Neural cell (in vitro differentiated cells): ENCODE measurements around the gene LCP2. TPM values are rescaled to one million over a fixed set of nuclear protein-coding genes. Genes with fewer than 3 reads are reported as not detected.
A peak's percentile ranks its signal among the peaks of the same experiment; 100 is the strongest.

ENCODE experiments used
- H2AFZ ChIP-seq: fragments of 200-600, 300-800 bp; sonication (generic), shearing (Covaris generic); 2 replicates; pipeline ENCODE4 v1.6.0; 2014; ENCODE audit warnings: low read depth, mild to moderate bottlenecking, antibody characterized with exemption, low read length, moderate library complexity
- H3F3A ChIP-seq: fragments of 200-600 bp; shearing (Covaris generic); 2 replicates; pipeline ENCODE4 v1.6.1; 2016; ENCODE audit warnings: mild to moderate bottlenecking, moderate library complexity, mixed read lengths, antibody characterized with exemption, low read length; ENCODE audit not compliant: insufficient read depth, poor library complexity, severe bottlenecking
- H3K27ac ChIP-seq: fragments of 200-600, 300-800 bp; sonication (generic), shearing (Covaris generic); 2 replicates; pipeline ENCODE4 v1.5.1; 2014; ENCODE audit warnings: mild to moderate bottlenecking, low read length, moderate library complexity
- H3K27me3 ChIP-seq: fragments of 300-800, 200-600 bp; sonication (generic), shearing (Covaris generic); 2 replicates; pipeline ENCODE4 v1.6.0; 2014; ENCODE audit warnings: mild to moderate bottlenecking, low read depth, low read length, moderate library complexity; ENCODE audit not compliant: insufficient read depth
- H3K36me3 ChIP-seq: fragments of 300-800, 200-600 bp; sonication (generic), shearing (Covaris generic); 2 replicates; pipeline ENCODE4 v1.5.1; 2014; ENCODE audit warnings: mild to moderate bottlenecking, antibody characterized with exemption, low read length, moderate library complexity; ENCODE audit not compliant: insufficient read depth
- H3K4me2 ChIP-seq: fragments of 300-800, 200-600 bp; sonication (generic), shearing (Covaris generic); 2 replicates; pipeline ENCODE4 v1.6.0; 2014; ENCODE audit warnings: mild to moderate bottlenecking, low read length
- H3K4me3 ChIP-seq: fragments of 300-800, 200-600 bp; sonication (generic), shearing (Covaris generic); 2 replicates; pipeline ENCODE4 v1.5.1; 2014; ENCODE audit warnings: mild to moderate bottlenecking, low read length, moderate library complexity
- H3K79me2 ChIP-seq: fragments of 200-600 bp; shearing (Covaris generic); replicated peaks from 2 replicates; pipeline ENCODE4 v1.6.0; 2014; ENCODE audit warnings: mild to moderate bottlenecking, low read length, moderate library complexity; ENCODE audit not compliant: insufficient read depth
- H3K9ac ChIP-seq: fragments of 300-800, 200-600 bp; sonication (generic), shearing (Covaris generic); 2 replicates; pipeline ENCODE4 v1.6.1; 2016; ENCODE audit warnings: mild to moderate bottlenecking, low read length, mixed read lengths
- H3K9me2 ChIP-seq: fragments of 200-600 bp; shearing (Covaris generic); 2 replicates; pipeline ENCODE4 v1.6.1; 2016; ENCODE audit warnings: mild to moderate bottlenecking, low read length, mixed read lengths; ENCODE audit not compliant: insufficient read depth
- H3K9me3 ChIP-seq: fragments of 200-600, 300-800 bp; sonication (generic), shearing (Covaris generic); 2 replicates; pipeline ENCODE4 v1.6.1; 2016; ENCODE audit warnings: mild to moderate bottlenecking, mixed run types, low read length, moderate library complexity, mixed read lengths
- H4K20me1 ChIP-seq: fragments of 200-600 bp; shearing (Covaris generic); 2 replicates; pipeline ENCODE4 v1.6.1; 2016; ENCODE audit warnings: mild to moderate bottlenecking, mixed run types; ENCODE audit not compliant: insufficient read depth
- CTCF ChIP-seq: fragments of 450-650 bp; IDR thresholded peaks from 2 replicates; pipeline ENCODE4 v1.5.1; 2014; ENCODE audit warnings: antibody characterized with exemption, mild to moderate bottlenecking, moderate library complexity; ENCODE audit not compliant: poor library complexity, severe bottlenecking
- EP300 ChIP-seq: fragments of 450-650 bp; conservative IDR thresholded peaks from 2 replicates; pipeline ENCODE4 v1.6.1; 2014; ENCODE audit warnings: antibody characterized with exemption, mild to moderate bottlenecking, moderate library complexity; ENCODE audit not compliant: poor library complexity, severe bottlenecking
- EZH2 ChIP-seq: fragments of 200-600, 300-800 bp; shearing (Covaris generic), sonication (generic); IDR thresholded peaks from 2 replicates; pipeline ENCODE4 v1.6.1; 2014; ENCODE audit warnings: antibody characterized with exemption, low read length, borderline replicate concordance, mild to moderate bottlenecking; ENCODE audit not compliant: insufficient read depth, poor library complexity, severe bottlenecking
- MXI1 ChIP-seq: fragments of 450-650 bp; conservative IDR thresholded peaks from 2 replicates; pipeline ENCODE4 v1.6.1; 2014; ENCODE audit warnings: antibody characterized with exemption, mild to moderate bottlenecking; ENCODE audit not compliant: poor library complexity, severe bottlenecking
- POLR2AphosphoS5 ChIP-seq: IDR thresholded peaks from 2 replicates; pipeline ENCODE4 v1.6.1; 2012
- RAD21 ChIP-seq: fragments of 450-650 bp; conservative IDR thresholded peaks from 2 replicates; pipeline ENCODE4 v1.6.1; 2014; ENCODE audit warnings: antibody characterized with exemption, mild to moderate bottlenecking, moderate library complexity
- REST ChIP-seq: IDR thresholded peaks from 2 replicates; pipeline ENCODE4 v1.6.1; 2012; ENCODE audit warnings: borderline replicate concordance
- SMC3 ChIP-seq: fragments of 450-650 bp; conservative IDR thresholded peaks from 2 replicates; pipeline ENCODE4 v1.6.1; 2014; ENCODE audit warnings: antibody characterized with exemption, mild to moderate bottlenecking, moderate library complexity; ENCODE audit not compliant: poor library complexity
- TAF1 ChIP-seq: IDR thresholded peaks from 2 replicates; pipeline ENCODE4 v1.6.1; 2012; ENCODE audit warnings: low read depth
- polyA plus RNA-seq: library from polyadenylated mRNA; depleted of rRNA; stranded (reverse); fragments of >200 nt; gene quantifications from 2 replicates; pipeline ENCODE4 v1.2.3, GENCODE V29; 2014

The LCP2 gene
- polyA plus RNA-seq, 1 donor from 2014 or later, result not detected

GRCh38 chr5:170268153-170268689 is 29.4 kb downstream of the LCP2 start:
- Histone ChIP-seq H3K4me2 (no peak overlapping the region), H2AFZ (no peak overlapping the region), H3K36me3 (no peaks in the 10 kb centered on the region), H3K79me2 (no peaks in the 10 kb centered on the region), H3K9ac (no peak overlapping the region), H3K27ac (no peak overlapping the region), H3K9me3 (no peaks in the 10 kb centered on the region), H4K20me1 (no peaks in the 10 kb centered on the region), H3K9me2 (no peaks in the 10 kb centered on the region), H3F3A (no peaks in the 10 kb centered on the region), H3K27me3 (no peaks in the 10 kb centered on the region), H3K4me3 (no peak overlapping the region)
- TF ChIP-seq EZH2 (no peak), TAF1 (no peak), REST (no peak), EP300 (no peak), POLR2AphosphoS5 (no peak), RAD21 (no peak), CTCF (peak; percentile 4)

DNA sequence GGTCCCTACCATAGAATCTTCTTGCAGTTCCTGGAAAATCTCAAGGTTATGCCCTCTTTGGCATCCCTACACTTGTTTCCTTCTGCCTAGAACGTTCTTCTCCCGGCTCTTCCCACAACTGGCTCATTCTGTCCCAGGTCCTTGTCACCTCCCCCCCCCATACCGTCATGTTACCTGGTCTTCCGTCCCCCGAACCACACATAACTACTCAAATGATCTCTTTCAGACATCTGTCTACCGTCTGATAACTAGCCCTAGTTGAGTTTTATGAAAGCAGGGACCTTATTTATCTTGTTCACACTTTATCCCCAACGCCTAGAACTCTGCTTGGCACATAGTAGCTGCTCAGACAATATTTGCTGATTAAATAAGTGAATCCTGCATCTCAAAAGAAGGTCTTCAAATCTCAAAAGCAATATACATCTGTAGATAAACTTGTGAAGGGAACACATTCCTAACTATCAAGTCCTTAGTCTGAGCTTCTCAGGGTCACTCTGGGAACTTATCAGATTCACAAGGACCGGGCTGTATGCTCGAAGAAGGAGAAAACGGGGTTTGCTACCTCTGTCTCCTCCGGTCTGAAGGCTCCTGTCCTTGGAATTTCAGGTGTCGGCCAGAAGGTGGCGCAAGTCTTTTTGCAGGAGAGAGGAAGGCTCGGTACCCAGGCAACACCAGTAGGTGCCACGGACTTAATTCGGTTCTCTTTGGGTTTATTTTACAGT is 30.0 kb downstream of the LCP2 start:
- no peaks in the 10 kb centered on the region for H3F3A ChIP-seq
- H3K27me3 ChIP-seq, result no peaks in the 10 kb centered on the region
- no peaks in the 10 kb centered on the region for H3K36me3 ChIP-seq
- no peak overlapping the region for H3K9ac ChIP-seq
- H3K79me2 ChIP-seq, result no peaks in the 10 kb centered on the region
- no peak overlapping the region for H3K4me2 ChIP-seq
- no peak overlapping the region for H3K27ac ChIP-seq
- TF ChIP-seq CTCF (peak; percentile 68), EZH2 (no peak), POLR2AphosphoS5 (no peak), RAD21 (peak; percentile 48), TAF1 (no peak), REST (no peak), MXI1 (no peak), SMC3 (peak; percentile 62), EP300 (no peak)
- H3K9me3 ChIP-seq, result no peaks in the 10 kb centered on the region
- no peak overlapping the region for H2AFZ ChIP-seq
- H3K4me3 ChIP-seq, result no peak overlapping the region
- no peaks in the 10 kb centered on the region for H4K20me1 ChIP-seq
- no peaks in the 10 kb centered on the region for H3K9me2 ChIP-seq
